Measurements from ENCODE around the gene CREB3L2.
A peak's percentile ranks its signal among the peaks of the same experiment; 100 is the strongest.
"Not testable (repeated sequence)": the region's sequence is repeated elsewhere in the genome, so short reads cannot be mapped to it uniquely, and the experiment has no call there.

CREB3L2 gene

DNA sequence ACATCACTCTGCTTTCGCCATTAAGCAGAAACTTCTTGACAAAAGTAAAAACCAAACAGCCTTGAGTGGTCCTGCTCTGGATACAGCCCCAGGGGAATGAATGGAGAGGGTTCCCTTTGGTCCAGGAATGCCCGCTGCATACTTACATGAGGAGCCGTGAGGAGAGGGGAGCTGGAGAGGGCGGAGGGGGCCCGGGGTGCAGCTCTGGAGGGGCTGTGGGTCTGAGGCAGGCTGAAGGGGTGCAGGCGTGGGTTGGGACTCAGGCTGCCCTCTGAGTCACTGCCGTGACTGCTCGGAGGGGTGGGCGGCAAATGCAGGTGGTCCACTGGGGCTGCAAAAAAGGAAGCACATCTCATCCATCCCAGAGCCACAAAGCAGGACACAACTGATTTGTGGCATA is 93.8 kb downstream of the CREB3L2 start:
- DNase-seq (ENCODE audit: low read depth in 2 of 2, low spot score in 1 of 2) = no peak

DNA sequence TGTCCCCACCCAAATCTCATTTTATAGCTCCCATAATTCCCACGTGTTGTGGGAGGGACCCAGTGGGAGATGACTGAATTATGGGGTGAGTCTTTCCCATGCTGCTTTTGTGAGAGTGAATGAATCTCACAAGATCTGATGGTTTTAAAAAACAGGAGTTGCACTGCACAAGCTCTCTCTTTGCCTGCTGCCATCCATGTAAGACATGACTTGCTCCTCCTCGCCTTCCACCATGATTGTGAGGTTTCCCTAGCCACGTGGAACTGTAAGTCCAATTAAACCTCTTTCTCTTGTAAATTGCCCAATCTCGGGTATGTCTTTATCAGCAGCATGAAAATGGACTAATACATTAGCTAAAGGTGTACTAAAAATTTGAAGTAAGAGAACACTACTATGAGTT is 95.2 kb downstream of the CREB3L2 start:
- DNase-seq (ENCODE audit: low read depth in 2 of 2, low spot score in 1 of 2) = not testable (repeated sequence)

DNA sequence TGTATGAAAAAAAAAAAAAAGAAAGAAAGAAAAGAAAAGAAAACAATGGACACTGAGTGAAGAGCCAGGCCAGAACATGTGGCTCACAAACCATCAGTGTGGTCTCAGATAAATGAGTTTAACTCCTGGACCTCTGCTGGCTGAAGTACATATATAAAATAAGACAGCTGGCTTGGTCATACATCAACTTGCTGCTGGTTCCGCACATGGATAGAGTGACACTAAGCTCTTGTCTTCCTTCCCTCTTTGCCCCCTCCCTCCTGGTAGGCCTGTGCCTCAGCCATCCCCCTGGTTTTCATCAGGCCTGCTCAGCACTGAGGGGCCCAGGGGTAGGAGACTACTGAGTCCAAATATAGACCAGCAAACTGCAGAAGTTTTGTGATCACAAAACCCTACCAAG is 97.1 kb downstream of the CREB3L2 start:
- no peak for DNase-seq (ENCODE audit: low read depth in 2 of 2, low spot score in 1 of 2)

- peak in 1 of 2 donors; percentile 34 for DNase-seq (ENCODE audit: low read depth in 2 of 2, low spot score in 1 of 2)
These were observed 98.3 kb downstream of the CREB3L2 start for GRCh38 chr7:137903382-137904169.

DNA sequence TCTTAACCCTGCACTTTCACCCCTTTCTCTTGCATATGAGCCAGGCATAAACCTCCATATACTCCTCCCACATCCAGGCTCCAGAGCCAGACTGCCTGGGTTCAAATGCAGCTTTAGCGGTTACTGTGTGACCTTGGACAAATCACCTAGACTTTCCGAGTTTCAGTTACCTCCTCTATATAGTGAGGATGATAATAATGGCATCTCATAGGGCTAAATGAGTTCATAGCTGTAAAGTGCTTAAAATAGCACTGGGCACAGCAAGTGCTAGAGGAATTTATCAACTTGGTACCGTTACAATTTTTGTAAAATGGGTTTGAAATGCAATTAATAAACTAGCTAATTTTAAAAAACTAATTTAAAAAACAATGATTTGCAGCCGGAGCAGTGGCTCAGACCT is 101.7 kb downstream of the CREB3L2 start:
- DNase-seq (ENCODE audit: low read depth in 2 of 2, low spot score in 1 of 2) = no peak

DNA sequence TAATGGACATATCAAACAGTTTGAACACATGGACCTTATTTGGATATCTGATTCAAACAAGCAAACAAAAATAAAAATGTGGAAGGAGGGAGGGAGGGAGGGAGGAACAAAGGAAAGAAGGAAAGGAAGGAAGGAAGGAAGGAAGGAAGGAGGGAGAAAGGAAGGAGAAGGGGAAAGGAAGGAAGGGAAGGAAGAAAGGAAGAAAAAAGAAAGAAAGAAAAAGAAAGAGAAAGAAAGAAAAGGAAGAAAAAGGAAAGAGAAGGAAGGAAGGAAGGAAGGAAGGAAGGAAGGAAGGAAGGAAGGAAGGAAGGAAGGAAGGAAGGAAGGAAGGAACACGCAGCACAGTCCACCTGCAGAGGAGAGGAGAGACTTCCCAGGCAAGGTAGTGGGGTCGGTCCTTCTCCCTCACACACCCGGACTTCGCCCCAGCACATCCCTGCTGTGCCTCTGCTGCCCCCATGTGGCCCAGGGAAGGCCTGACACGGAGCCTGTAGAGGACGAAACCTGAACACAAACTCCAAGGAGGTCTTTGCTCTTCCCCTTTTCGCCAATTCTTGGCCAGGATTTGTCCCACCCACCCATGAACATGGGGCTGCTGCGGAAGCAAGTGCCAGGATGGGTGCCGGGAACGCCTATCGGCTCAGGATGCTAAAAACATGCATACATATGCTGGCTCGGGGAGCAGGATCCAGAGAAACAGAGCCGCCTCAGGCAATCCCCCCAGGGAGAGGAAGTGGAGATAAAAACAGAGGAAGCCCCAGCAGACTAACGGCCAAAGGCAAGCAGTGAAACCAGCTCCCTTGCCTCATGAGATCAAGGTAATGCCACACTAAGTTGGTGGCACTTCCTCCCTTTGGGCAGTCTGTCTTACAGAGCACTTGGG is 102.8 kb downstream of the CREB3L2 start:
- peak; percentile 20 to 50 for DNase-seq (ENCODE audit: low read depth in 2 of 2, low spot score in 1 of 2)

DNA sequence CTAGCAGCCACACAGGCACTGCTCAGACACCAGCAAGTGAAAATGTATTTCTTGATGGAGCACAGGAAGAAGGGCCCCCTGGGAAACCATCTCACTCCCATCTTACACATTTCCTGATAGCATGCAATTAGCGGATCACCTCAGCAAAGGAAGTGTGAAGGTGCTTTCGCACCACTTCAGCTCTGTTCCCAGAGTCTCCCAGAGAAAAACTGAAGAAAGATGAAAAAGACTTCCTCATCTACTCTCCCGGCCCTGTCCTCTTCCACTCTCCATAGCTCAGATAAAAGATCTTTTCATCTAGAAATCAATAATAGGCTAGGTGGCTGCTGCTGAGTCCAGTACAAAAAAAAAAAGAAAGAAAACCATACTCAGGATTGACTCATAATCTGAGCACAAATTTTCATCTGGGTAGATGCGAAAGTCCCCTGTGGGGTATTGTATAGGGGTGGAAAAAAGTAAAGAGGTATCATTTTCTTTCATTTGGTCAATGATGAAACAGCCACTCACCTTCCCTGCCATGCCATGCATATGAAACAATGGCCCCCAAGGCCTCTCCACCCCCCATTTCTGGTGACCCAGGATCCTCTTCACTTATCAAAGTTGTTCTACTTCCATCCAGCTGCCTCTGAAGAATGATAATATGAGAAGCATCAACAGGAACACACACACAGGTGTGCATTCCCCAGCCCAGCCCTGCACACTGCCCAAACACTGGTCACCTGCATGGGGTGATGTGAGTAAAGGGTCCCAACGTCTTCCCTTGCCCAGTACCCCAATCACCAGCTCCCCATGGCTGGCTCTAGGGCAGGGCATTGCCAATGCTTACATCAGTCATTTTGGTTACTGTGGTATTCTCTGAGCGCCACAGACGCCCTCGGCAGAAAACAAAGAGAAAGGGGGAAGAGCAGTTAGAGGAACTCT is 106.3 kb downstream of the CREB3L2 start:
- DNase-seq (ENCODE audit: low read depth in 2 of 2, low spot score in 1 of 2) = no peak

DNA sequence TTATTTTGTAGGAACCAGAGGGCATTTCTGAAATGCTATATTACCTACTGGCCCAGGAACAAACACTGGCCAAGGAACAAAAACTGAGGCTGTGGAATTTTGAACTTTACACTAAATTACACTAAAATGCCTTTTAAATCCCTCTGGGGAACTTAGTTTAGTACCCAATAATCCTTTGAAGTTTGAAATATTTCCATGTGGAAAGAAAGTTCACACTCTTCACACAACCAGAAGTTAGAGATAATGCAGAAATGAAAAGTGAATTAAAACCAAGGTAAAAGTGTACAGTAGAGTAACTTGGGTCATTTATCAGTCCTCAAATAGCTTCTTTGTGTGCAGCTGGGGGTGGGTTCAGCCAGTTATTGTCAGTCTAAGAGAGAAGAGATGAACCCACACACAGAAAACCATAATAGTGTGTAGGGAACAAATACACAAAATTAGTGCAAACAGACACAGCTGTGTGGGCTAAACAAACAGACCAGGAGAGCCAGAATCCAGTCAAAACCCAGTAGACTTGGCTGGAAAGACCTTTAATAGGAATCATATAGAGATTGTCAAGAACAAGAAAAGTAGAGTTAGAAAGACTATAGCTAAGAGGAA is 108.6 kb downstream of the CREB3L2 start:
- no peak for DNase-seq (ENCODE audit: low read depth in 2 of 2, low spot score in 1 of 2)

DNA sequence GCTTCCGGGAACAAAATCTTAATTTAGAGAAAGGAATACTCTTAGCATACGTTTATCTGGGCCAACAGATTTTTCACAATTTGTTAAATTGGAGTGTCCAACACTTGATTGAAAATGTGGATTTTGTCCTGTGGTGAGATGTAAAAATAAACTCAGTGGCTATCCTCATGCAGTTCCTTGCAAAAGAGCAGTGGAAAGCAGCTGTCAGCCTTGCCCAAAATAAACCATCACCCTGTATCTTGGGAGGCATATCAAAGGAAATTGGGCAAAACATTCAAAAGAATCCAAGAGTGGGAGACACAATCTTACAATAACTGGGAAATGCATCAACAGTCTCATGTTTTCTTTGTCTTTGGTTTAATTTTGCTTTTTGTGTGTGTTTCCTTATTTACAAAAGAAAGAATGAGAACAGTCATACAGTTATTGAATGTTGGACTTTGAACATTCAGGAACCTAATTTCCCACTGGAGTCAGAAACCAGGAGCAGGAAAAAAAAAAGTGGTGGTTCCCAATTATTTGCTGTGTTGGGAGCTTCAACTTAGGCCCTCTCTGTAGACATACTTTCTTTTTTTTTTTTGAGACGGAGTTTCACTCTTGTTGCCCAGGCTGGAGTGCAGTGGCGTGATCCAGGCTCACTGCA is 110.8 kb downstream of the CREB3L2 start:
- DNase-seq (ENCODE audit: low read depth in 2 of 2, low spot score in 1 of 2) = no peak

DNA sequence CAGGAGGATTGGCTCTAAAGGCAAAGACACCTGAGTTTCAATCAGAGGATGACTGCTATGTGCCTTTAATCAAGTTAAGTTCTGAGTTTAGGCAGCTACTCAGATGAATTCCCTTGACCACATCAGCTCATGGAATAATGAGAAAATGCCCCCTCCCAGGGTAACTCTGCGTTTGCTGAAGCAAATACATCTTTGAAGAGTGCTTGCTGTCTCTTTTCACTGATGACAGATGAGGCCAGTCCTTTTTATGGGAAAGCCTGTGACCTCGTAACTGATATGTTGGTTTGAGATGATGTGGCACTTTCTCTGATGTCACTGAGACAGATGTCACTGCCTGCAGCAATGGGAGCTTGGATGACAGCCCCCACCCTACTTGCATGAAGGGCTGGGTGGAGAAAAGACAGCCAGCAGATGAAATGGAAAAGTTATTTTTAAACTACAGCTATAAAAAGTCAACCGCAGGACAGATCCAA is 111.4 kb downstream of the CREB3L2 start:
- no peak for DNase-seq (ENCODE audit: low read depth in 2 of 2, low spot score in 1 of 2)

GRCh38 chr7:137888241-137888640 is 113.6 kb downstream of the CREB3L2 start:
- DNase-seq (ENCODE audit: low read depth in 2 of 2, low spot score in 1 of 2) = no peak

DNA sequence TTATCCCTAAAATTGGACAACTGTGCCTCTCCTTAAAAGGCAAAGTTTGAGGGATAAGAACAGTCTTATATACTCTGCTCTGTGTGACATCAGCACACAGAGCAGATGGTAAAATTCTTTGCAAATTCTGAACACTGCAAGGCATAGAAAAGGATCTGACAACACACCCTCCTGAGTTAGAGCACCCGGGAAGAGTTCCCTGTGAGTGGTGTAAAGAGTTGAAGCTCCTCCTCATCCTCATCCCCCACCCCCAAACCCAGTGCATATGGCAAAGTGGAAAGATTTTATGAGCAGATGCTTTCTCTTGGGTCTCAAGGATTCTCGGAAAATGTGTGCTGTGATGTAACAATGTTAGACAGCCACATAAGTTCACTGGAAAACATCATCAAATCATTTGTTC is 115.1 kb downstream of the CREB3L2 start:
- DNase-seq (ENCODE audit: low read depth in 2 of 2, low spot score in 1 of 2) = no peak

DNA sequence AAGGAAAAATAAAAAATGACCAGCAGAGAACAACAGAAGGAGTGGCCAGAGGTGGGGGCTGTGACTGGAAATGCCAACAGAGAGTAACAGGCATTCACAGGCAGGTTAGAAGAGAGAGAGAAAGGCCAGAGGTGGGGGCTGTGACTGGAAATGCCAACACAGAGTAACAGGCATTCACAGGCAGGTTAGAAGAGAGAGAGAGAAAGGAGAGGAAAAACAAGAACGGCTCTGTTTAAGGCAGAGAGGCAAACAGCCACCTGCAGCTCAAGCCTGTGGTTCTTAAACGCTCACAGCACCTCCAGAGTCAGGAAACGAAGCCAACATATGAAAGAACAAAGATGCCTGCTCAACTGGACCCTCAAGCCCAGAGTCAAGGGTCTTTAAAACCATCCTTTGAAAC is 115.6 kb downstream of the CREB3L2 start:
- no peak for DNase-seq (ENCODE audit: low read depth in 2 of 2, low spot score in 1 of 2)

- DNase-seq (ENCODE audit: low read depth in 2 of 2, low spot score in 1 of 2) = no peak
These were observed 116.2 kb downstream of the CREB3L2 start for GRCh38 chr7:137885678-137886077.

GRCh38 chr7:137882806-137883205 is 119.1 kb downstream of the CREB3L2 start:
- DNase-seq (ENCODE audit: low read depth in 2 of 2, low spot score in 1 of 2) = no peak

- no peak for DNase-seq (ENCODE audit: low read depth in 2 of 2, low spot score in 1 of 2)
These were observed 119.6 kb downstream of the CREB3L2 start for GRCh38 chr7:137882261-137882668.

- DNase-seq (ENCODE audit: low read depth in 2 of 2, low spot score in 1 of 2) = no peak
These were observed 120.2 kb downstream of the CREB3L2 start for GRCh38 chr7:137881607-137882260.

DNA sequence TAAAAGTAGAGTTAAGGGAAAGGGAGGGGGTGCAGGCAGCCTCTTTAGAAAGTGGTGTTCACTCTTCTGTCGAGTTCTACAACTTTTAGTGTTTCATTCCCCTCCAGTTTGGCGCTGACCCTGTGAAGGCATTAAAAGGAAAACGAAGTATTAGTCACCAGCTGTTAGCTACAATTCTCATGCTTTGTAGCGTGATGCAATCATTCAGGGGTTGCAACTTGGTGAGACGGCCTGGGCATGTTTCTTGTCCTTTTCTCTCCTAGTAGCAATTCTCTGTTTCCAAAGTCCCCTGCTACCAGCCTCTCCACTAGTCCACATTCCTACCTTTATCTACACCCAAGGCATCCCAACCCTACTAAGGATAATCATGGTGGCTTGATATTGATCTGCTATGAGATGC is 121.5 kb downstream of the CREB3L2 start:
- no peak for DNase-seq (ENCODE audit: low read depth in 2 of 2, low spot score in 1 of 2)

DNA sequence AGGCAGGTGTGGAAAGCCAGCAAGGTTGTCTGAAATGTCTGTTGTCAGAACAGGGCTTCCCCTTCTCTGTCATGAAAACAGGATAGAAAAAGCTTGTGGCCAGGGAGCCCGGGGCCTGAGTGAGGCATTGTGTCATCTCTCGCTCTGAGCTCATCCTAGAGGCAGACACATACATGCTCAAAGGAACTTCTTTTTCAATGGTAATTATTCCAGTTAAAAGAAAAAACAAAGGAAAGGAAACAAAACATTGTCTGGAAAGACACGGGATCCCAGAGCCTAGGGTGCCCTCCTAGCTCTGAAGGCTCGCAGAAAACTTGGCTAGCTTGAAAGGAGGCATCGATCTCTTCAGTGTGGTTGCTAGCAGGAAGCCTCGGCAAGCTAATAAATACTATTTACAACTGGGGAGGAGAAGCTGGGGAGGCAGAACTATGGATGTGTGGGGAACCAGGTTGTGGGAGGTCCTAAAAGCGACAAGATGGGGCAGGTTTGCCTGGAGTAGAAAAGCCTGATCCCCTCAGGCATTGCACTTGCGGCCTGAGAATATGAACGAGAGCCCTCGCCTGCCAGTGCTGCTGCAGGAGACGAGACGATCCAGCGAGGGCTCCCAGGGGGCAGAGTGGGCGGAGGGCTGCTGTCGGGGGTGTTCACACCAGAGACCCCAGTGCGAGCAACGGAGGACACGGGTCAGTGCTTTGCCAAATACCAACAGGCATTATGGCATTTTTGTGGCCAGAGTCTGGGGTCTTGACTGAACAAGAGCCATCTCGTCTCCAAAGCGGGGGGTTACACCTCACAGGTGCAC is 122.3 kb downstream of the CREB3L2 start:
- DNase-seq (ENCODE audit: low read depth in 2 of 2, low spot score in 1 of 2) = no peak

All from stimulated activated CD8-positive, alpha-beta memory T cell treated with anti-CD3 and anti-CD28 coated beads, Interleukin-4, amount 100 ng/mL, for 1 hour (primary cell).